Stimulated activated naive CD8-positive, alpha-beta T cell treated with anti-CD3 and anti-CD28 coated beads, Interleukin-15, amount 100 ng/mL, for 72 hours (primary cell): ENCODE results near the gene SPATA13.
A peak's percentile ranks its signal among the peaks of the same experiment; 100 is the strongest.

Source experiments
- ATAC-seq: fragments of 150-1000 bp; cut with Tn5 transposase; 2 replicates; pipeline ENCODE4 v1.10.0; 2021; ENCODE audit warnings: mild to moderate bottlenecking, moderate library complexity
- DNase-seq, 2 donors: peaks; one replicate each; pipeline ENCODE4 v3.0.0; 2021 to 2022
- H3K27ac Mint-ChIP-seq, 2 donors: one replicate each; pipeline ENCODE4 v1.8.0; 2022; ENCODE audit warnings: mild to moderate bottlenecking in 2 of 2, mixed read lengths in 2 of 2, moderate library complexity in 2 of 2
- H3K27me3 Mint-ChIP-seq: one replicate; pipeline ENCODE4 v1.8.0; 2022; ENCODE audit warnings: mixed read lengths
- H3K4me1 Mint-ChIP-seq: one replicate; pipeline ENCODE4 v1.8.0; 2022; ENCODE audit warnings: mild to moderate bottlenecking, mixed read lengths
- H3K4me3 Mint-ChIP-seq, 2 donors: one replicate each; pipeline ENCODE4 v1.8.0; 2022; ENCODE audit warnings: mild to moderate bottlenecking in 2 of 2, mixed read lengths in 2 of 2, moderate library complexity in 1 of 2
- H3K9me3 Mint-ChIP-seq, 2 donors: one replicate each; pipeline ENCODE4 v1.8.0; 2022; ENCODE audit warnings: mixed read lengths in 2 of 2

The SPATA13 gene

DNA sequence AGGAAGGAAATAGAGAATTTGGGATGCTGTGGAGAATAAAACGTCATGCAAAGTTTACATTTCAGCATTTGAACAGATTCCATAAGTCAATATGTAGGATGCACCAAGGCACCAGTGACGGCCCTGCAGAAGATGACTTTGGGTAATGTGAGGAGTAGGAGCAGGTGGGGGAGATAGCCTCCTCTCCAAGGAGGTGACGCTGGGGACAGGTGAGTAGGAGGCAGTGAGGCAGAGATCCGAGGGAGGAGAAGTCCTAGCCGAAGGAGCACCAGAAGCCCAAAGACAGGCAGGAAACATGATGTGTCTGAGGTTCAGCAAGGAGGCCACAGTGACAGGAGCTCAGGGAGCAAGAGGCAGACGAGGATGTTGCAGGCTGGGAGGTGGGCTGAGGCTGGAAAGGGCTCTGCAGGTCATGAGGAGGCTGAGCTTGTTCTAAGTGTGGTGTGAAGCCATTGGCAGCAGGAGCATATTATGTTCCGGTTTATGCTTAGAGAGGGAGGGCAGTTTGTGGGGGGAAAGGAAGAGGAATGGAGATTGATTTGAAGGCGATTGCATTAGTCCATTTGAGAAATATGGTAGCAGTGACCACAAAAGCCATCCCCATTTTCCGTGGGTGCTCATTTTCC lies 93.1 kb downstream of the SPATA13 start:
- H3K27me3 Mint-ChIP-seq = no peaks in the 10 kb centered on the region
- no peaks in the 10 kb centered on the region for H3K9me3 Mint-ChIP-seq
- H3K4me3 Mint-ChIP-seq = peak overlapping the region; percentile 86 to 92
- ATAC-seq (no peak), DNase-seq (peak in 1 of 2 donors; percentile 28)
- peak overlapping the region; percentile 96 to 98 for H3K27ac Mint-ChIP-seq
- peaks cover 90% of the 10 kb centered on the region for H3K4me1 Mint-ChIP-seq

DNA sequence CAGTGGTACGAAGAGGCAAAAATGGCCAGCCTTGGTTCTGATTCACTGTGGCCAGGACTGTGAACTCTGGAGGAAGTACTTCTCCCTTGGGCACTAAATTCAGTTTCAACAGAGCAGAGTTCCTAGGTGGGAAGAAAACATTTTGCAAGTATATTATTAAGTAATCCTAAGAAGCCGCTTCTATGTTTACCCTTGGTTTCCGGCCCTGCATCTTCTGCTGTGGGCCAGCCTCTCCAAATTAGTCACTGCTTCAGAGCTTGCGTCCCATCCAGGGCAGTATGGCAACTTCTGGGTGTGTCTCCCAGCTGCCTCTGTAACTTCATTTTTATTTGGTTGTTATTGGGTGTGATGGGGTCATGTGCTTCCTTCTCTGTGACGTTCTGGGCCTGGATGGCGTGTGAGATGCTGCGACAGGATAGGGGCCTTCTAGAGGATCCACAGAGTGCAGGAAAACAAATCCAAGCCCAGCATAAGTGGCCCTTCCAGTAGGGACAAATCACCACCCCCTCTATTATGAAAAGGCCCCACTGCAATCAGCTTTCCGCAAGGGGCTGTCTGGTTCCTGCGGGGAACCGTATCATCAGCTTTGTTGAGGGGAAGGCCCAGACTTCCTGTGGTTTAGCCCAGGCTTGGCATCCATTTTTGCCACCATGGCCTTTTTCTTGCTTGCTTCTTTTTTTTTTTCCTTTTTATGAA lies 93.8 kb downstream of the SPATA13 start:
- DNase-seq = peak; percentile 49 to 81
- Mint-ChIP-seq H3K27me3 (no peaks in the 10 kb centered on the region), H3K27ac (peak overlapping the region; percentile 95 to 96), H3K4me3 (peak overlapping the region; percentile 86 to 92), H3K4me1 (peaks cover 90% of the 10 kb centered on the region), H3K9me3 (no peaks in the 10 kb centered on the region)
- peak; percentile 80 for ATAC-seq

DNA sequence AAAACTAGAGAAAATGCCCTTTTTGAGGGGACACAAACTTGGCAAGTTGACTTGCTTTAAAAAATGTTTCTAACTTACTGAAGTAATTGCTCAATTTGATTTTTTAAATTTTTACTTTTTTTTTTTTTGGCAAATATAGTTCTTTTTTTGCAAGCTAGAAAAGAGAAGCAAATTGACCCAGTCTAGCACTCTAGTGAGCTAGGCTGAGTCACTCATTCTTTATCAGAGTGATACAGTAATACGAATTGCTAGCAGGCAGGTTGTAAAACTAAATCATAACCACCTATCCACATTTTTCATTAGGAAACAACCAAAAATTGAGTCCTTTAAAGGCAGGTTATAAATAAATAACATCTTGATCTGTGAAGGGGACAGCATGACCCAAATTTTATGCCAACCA lies 97.0 kb downstream of the SPATA13 start:
- Mint-ChIP-seq H3K27ac (peak overlapping the region in 1 of 2 donors; percentile 42), H3K9me3 (no peaks in the 10 kb centered on the region), H3K4me1 (peaks cover 95% of the 10 kb centered on the region), H3K4me3 (peak overlapping the region in 1 of 2 donors; percentile 11), H3K27me3 (no peaks in the 10 kb centered on the region)
- DNase-seq (no peak), ATAC-seq (no peak)

DNA sequence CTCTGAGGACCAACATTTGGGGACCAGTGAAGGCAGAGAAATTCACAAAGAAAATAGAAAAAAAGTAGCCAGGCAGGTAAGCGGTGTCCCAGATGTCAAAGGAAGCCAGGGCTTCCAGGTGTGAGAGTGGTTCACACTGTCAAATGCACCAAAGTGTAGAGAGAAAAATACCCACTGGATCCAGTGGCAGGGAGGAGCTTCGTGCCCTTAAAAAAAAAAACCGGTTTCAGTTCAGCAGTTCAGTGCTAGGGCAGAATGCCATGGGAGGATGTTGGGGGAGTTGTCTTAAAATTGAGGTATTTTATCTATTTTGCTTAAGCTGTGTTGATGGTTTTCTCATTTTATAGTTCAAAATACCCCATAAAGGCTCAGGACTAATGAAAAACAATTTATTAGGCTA lies 101.0 kb downstream of the SPATA13 start:
- Mint-ChIP-seq H3K4me3 (peak overlapping the region; percentile 64 to 68), H3K27me3 (no peaks in the 10 kb centered on the region), H3K4me1 (peaks cover 95% of the 10 kb centered on the region), H3K9me3 (no peaks in the 10 kb centered on the region), H3K27ac (peak overlapping the region in 1 of 2 donors; percentile 86)
- DNase-seq (peak in 1 of 2 donors; percentile 35), ATAC-seq (peak; percentile 46)

DNA sequence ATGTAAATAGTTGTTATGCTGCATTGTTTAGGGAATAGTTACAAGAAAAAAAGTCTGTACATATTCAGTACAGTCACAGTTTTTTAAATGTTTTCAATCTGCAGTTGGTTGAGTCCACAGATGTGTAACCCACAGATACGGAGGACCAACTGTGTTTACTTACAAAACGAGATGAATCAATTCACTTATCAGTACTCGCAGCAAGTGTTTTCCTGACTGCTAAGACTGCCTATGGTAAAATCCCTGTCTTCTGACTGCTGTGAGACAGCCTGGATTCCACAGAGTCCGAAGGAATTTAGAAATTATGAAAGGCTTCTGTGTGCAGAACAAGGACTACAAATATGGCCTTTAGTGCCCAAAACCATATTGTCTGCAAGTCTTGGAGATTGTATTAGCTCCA lies 103.1 kb downstream of the SPATA13 start:
- Mint-ChIP-seq H3K9me3 (no peaks in the 10 kb centered on the region), H3K27me3 (no peaks in the 10 kb centered on the region), H3K27ac (no peak overlapping the region), H3K4me3 (peak overlapping the region; percentile 72 to 76), H3K4me1 (peaks cover 98% of the 10 kb centered on the region)
- no peak for DNase-seq
- ATAC-seq = no peak

DNA sequence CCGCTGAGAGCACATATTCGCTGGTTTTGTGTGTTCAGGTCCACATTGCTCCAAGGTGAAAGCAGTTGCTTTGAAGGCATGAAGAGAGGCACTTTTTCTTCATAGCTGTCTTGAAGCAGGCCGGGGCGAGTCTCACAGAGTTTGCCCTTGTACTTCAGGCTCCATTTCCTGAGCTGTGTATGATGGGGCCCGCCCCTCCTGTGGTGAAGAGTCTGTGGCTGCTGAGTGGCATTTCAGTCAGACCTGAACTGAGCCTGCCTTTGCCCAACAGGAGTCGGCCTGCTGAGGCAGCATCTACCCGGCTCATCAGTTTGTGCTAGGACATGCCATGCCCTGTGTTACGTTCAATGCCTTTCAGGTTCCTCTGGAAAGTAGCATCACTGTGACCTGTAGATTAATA lies 104.5 kb downstream of the SPATA13 start:
- H3K4me3 Mint-ChIP-seq = peak overlapping the region; percentile 72 to 76
- DNase-seq = peak; percentile 75 to 84
- H3K4me1 Mint-ChIP-seq = peaks cover 97% of the 10 kb centered on the region
- H3K27me3 Mint-ChIP-seq = no peaks in the 10 kb centered on the region
- peak overlapping the region; percentile 79 to 89 for H3K27ac Mint-ChIP-seq
- ATAC-seq = peak; percentile 98
- no peaks in the 10 kb centered on the region for H3K9me3 Mint-ChIP-seq

DNA sequence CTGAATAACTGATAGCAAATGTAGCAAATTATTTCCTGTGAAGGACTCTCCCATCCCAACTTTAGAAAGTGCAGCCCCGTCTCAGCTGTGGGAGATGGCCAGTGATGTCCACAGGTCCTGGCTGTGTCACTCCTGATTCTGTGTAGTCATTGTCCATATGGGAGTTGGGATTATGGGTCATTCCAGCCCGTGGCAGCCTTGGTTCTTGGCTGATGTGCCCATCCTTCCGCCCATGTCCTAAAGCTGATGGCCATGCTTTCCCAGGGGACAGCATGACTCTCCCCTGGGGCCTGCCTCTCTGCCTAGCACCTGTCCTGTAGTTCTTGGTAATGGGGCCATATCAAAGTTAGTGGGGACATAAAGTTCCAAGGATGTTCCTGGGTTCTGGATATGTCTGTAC lies 104.9 kb downstream of the SPATA13 start:
- H3K27me3 Mint-ChIP-seq = no peaks in the 10 kb centered on the region
- no peaks in the 10 kb centered on the region for H3K9me3 Mint-ChIP-seq
- no peak for ATAC-seq
- H3K4me3 Mint-ChIP-seq = peak overlapping the region; percentile 72 to 76
- no peak for DNase-seq
- peak overlapping the region; percentile 26 to 89 for H3K27ac Mint-ChIP-seq
- peaks cover 97% of the 10 kb centered on the region for H3K4me1 Mint-ChIP-seq

DNA sequence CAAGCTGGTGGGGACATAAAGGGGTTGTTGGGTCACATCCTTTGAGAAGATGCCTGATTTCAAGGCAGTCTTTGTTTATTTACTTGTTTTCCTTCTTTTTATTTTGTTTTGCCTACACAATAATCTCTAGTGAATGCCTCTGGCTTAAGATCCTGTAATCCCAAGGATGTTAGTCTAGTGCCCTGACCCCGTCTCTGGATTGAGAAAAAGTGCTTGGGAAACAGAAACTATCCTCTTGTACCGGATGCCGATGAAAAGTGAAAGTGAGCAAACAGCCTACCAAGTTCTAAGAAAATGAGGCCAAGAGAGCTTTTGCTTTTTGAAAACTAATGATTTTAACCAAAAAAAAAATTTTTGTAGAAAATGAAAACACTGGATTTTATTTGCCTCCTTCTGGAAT lies 106.8 kb downstream of the SPATA13 start:
- H3K27me3 Mint-ChIP-seq = no peaks in the 10 kb centered on the region
- peak overlapping the region; percentile 83 to 88 for H3K4me3 Mint-ChIP-seq
- H3K9me3 Mint-ChIP-seq = no peaks in the 10 kb centered on the region
- ATAC-seq = no peak
- no peak for DNase-seq
- peak overlapping the region; percentile 93 to 98 for H3K27ac Mint-ChIP-seq
- H3K4me1 Mint-ChIP-seq = peaks cover 97% of the 10 kb centered on the region

DNA sequence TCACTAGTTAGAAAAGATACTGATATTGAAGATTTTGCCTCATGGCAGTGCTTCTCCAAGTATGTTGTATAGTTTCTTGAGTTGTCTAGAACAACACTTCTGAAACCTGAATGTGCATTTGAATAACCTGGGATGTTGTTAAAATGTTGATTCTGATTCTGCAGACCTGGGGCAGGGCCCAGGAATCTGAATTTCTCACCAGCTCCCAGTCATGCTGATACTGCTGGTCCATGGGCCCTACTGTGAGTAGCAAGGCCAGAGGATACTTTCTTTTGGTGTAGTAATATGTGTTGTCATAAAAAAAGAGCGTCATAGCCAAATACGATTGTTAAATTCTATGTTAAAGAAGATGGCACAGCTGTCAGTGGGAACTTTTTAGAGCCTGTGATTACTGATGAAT lies 107.3 kb downstream of the SPATA13 start:
- H3K4me3 Mint-ChIP-seq = peak overlapping the region; percentile 83 to 88
- peaks cover 97% of the 10 kb centered on the region for H3K4me1 Mint-ChIP-seq
- ATAC-seq = no peak
- peak overlapping the region; percentile 92 to 98 for H3K27ac Mint-ChIP-seq
- no peaks in the 10 kb centered on the region for H3K9me3 Mint-ChIP-seq
- H3K27me3 Mint-ChIP-seq = no peaks in the 10 kb centered on the region
- peak in 1 of 2 donors; percentile 21 for DNase-seq

DNA sequence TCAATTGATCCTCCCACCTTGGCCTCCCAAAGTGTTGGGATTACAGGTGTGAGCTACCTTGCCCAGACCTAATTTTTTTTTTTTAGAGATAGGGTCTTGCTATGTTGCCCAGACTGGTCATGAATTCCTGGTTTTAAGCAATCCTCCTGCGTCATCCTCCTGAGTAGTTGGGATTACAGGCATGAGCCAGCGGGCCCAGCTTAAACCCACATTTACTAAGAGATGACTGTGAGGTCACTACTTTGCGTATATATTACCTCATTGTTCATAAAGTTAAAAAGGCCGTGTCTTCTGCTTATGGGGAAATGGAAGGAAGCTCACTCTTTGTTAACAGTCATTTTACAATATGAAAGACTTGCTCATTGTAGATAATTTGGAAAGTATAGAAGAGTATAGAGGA lies 109.3 kb downstream of the SPATA13 start:
- DNase-seq (no peak), ATAC-seq (no peak)
- H3K4me1 Mint-ChIP-seq = peaks cover 97% of the 10 kb centered on the region
- H3K9me3 Mint-ChIP-seq = no peaks in the 10 kb centered on the region
- H3K4me3 Mint-ChIP-seq = peak overlapping the region; percentile 89 to 95
- peak overlapping the region; percentile 87 to 95 for H3K27ac Mint-ChIP-seq
- no peaks in the 10 kb centered on the region for H3K27me3 Mint-ChIP-seq

DNA sequence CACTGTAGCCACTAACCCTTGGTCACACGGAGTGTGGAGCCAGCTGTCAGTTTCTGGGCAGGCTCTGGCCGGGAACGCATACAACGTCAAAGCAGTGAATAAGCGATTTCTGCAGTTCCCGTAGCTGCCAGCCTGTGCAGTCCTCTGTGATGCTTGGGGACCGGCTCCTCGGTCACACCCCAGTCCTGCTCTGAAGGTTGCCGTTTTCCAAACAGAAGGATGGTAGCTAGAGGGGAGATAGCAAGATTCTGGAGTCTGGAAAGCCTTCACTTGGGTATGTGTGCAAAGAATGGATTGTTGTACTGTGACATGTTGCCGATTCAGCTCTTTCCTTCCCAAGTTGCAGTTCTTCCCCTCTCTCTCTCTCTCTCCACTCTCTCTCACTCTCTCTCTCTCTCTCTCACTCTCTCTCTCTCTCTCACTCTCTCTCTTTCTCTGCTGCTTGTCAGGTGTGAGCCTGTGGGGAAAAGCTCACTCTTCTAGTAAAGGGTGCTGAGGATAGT lies 110.2 kb downstream of the SPATA13 start:
- no peaks in the 10 kb centered on the region for H3K27me3 Mint-ChIP-seq
- DNase-seq (peak; percentile 51 to 60), ATAC-seq (peak; percentile 50)
- H3K9me3 Mint-ChIP-seq = no peaks in the 10 kb centered on the region
- H3K4me1 Mint-ChIP-seq = peaks cover 97% of the 10 kb centered on the region
- peak overlapping the region; percentile 89 to 95 for H3K4me3 Mint-ChIP-seq
- peak overlapping the region; percentile 92 to 95 for H3K27ac Mint-ChIP-seq

DNA sequence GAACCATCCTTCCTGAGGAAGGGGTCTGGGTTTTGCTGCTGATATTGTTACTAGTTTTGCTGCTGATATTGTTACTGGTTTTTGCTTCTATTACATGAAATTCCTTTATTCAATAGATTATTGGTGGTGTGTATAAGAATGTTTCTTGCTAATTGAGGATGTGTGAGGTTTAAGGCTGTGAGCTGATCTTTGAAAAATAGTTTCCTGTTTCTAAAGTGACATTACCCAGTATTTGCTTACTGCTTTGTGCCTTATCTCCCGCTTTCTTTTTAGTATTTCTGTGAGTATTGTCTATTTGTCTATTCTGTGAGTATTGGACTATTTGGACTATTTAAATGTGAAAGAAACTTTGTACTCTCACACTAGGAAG lies 110.7 kb downstream of the SPATA13 start:
- DNase-seq (no peak), ATAC-seq (no peak)
- no peaks in the 10 kb centered on the region for H3K9me3 Mint-ChIP-seq
- no peaks in the 10 kb centered on the region for H3K27me3 Mint-ChIP-seq
- H3K27ac Mint-ChIP-seq = peak overlapping the region; percentile 92 to 95
- H3K4me1 Mint-ChIP-seq = peaks cover 96% of the 10 kb centered on the region
- H3K4me3 Mint-ChIP-seq = peak overlapping the region; percentile 89 to 95

DNA sequence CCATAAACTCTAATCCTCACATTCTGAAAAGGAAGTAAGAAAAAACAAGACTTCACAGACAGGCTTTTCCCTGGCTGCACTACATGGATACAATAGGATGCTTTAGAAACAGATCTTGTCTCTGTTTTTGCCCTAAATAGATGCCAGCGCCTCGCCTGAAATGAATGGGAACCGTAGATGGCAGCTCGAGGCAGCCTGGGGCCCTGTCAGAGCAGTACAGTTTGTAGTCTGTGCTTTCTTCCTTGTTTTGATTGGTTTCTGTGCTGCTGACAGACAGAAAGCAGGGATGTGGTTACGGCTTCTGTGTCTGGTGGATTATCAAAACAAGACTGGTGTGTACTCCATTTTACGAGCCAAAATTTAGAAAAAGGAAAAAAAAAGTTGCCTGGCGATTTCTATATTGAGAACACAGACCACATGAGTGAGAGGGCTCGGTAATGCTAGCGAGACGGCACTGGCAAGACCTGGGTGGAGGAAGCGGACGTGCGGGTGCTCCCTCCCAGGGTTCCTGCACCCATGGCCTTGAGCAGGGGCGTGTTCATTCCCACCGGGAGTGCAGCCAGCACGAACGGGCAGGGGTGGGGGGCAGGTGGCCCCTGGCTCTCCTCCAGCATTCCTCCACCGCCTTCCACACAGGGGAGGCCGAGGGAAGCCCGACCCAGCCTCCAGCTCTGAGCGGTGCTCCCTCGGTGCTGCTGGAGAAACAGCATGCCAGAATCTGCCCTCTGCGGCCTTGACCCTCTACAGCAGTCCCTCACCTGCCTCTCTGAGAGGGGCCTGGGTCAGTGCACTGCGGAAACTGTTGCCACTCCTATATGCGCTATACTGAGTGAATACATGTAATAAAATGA lies 111.3 kb downstream of the SPATA13 start:
- peaks cover 96% of the 10 kb centered on the region for H3K4me1 Mint-ChIP-seq
- peak overlapping the region; percentile 95 to 97 for H3K27ac Mint-ChIP-seq
- no peaks in the 10 kb centered on the region for H3K27me3 Mint-ChIP-seq
- H3K4me3 Mint-ChIP-seq = peak overlapping the region; percentile 89 to 95
- DNase-seq (peak; percentile 49 to 69), ATAC-seq (peak; percentile 78)
- H3K9me3 Mint-ChIP-seq = no peaks in the 10 kb centered on the region

DNA sequence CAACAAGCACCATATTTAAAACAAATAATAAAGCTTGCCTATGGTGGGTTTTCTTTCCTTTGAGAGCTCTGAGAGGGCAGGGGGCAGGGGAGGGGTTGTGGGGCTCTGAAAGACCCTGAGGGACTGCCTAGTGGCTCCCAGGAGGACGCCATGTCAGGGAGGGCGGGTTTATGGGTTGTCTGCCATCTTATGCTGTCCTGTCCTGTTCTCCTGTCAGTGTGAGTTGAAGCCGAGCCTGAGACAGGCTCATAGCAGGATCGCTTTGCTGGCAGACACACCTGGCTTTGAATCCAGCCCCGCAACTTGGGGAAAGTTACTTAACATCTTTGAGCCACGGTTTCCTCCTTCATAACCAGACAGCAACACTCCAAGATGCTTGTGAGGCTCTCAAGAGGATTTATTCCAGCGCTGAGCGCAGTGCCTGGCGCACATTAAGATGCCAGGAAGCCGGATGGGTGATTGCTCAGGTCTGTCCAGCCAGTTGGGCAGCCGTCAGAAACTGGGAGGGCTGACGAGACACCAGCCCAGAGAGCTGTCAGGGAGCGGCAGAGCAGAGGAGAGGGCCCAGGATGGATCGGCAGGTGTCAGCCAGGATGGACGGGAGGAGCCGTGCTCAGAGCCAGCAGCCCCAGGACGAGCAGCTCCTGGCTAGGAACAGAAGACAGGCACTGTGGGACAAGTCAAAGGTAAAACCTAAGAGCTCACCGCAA lies 112.1 kb downstream of the SPATA13 start:
- Mint-ChIP-seq H3K4me3 (peak overlapping the region; percentile 89 to 95), H3K27me3 (no peaks in the 10 kb centered on the region), H3K4me1 (peaks cover 96% of the 10 kb centered on the region), H3K9me3 (no peaks in the 10 kb centered on the region), H3K27ac (peak overlapping the region; percentile 94 to 97)
- DNase-seq (peak in 1 of 2 donors; percentile 21), ATAC-seq (no peak)

DNA sequence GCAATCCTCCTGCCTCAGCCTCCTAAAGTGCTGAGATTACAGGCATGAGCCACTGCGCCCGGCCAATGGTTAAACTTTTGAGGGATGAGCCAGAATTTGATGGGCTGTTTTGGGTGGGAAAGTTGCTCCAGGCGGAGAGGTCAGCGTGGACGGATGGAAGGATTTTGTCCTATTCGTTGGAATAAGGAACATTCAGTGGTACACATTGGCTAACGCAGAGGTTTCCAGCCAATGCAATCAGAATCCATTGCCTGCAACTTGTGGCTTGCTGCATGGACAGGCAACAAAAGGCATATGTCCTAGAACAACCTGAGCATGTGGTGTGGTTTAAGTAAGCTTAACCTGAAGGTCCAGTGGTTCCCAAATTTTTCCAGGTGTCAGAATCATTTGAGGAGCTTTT lies 113.4 kb downstream of the SPATA13 start:
- Mint-ChIP-seq H3K4me1 (peaks cover 94% of the 10 kb centered on the region), H3K27me3 (no peaks in the 10 kb centered on the region), H3K4me3 (peak overlapping the region; percentile 80 to 95), H3K9me3 (no peaks in the 10 kb centered on the region), H3K27ac (peak overlapping the region; percentile 55 to 94)
- DNase-seq = no peak
- no peak for ATAC-seq
